ENCODE measurements around the gene SPATA31D3. TPM values are rescaled to one million over a fixed set of nuclear protein-coding genes. Genes with fewer than 3 reads are reported as not detected.

The SPATA31D3 gene
- total RNA-seq, 1 donor from 2014 or later = not detected

DNA sequence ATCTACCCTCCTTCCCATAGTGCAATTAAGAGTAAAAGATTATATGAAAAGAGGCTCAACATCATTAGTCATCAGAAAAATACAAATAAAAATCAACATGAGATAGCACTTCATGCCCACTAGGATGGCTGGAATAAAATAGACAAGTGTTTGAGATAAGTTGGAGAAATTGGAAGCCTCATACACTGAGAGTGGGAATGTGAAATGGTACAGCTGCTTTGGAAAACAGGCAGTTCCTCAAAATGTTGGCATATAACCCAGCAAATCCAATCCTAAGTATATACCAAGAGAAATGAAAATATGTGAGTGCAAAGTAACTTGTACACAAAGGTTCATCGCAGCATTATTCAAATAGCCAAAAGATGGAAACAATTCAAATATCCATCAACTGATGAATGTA is 9.8 kb downstream of the SPATA31D3 start:
- H3K9me3 Mint-ChIP-seq = peaks cover 38% of the 10 kb centered on the region
- no peak for DNase-seq (ENCODE audit: low spot score in 2 of 2, unreplicated experiment in 2 of 2)
- TF ChIP-seq, protein P1, sequence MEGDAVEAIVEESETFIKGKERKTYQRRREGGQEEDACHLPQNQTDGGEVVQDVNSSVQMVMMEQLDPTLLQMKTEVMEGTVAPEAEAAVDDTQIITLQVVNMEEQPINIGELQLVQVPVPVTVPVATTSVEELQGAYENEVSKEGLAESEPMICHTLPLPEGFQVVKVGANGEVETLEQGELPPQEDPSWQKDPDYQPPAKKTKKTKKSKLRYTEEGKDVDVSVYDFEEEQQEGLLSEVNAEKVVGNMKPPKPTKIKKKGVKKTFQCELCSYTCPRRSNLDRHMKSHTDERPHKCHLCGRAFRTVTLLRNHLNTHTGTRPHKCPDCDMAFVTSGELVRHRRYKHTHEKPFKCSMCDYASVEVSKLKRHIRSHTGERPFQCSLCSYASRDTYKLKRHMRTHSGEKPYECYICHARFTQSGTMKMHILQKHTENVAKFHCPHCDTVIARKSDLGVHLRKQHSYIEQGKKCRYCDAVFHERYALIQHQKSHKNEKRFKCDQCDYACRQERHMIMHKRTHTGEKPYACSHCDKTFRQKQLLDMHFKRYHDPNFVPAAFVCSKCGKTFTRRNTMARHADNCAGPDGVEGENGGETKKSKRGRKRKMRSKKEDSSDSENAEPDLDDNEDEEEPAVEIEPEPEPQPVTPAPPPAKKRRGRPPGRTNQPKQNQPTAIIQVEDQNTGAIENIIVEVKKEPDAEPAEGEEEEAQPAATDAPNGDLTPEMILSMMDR (IDR thresholded peaks at IDR 0.05; ENCODE audit: unreplicated experiment) = no peak
- no peak overlapping the region for H3K4me3 Mint-ChIP-seq
- no peaks in the 10 kb centered on the region for H3K4me1 Mint-ChIP-seq
- H3K27ac Mint-ChIP-seq = no peak overlapping the region
- peaks cover 8% of the 10 kb centered on the region for H3K27me3 Mint-ChIP-seq (ENCODE audit: low read depth)
- peaks cover 12% of the 10 kb centered on the region for H3K36me3 Mint-ChIP-seq

DNA sequence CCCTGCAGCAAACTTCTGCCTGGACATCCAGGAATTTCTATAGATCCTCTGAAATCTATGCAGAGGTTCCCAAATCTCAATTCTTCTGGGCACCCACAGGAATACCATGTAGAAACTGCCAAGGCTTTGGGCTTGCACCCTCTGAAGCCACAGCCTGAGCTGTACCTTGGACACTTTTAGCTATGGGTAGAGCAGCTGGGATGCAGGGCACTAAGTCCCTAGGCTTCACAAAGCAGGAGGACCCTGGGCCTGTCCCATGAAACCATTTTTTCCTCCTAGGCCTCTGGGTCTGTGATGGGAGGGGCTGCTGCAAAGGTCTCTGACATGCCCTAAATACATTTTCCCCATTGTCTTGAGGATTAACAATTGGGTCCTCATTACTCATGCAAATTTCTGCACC is 12.3 kb downstream of the SPATA31D3 start:
- no peak overlapping the region for H3K4me3 Mint-ChIP-seq
- no peaks in the 10 kb centered on the region for H3K27me3 Mint-ChIP-seq (ENCODE audit: low read depth)
- H3K4me1 Mint-ChIP-seq = no peaks in the 10 kb centered on the region
- TF ChIP-seq, protein P1 (IDR thresholded peaks at IDR 0.05; ENCODE audit: unreplicated experiment) = no peak
- no peak for DNase-seq (ENCODE audit: low spot score in 2 of 2, unreplicated experiment in 2 of 2)
- H3K9me3 Mint-ChIP-seq = peaks cover 38% of the 10 kb centered on the region
- no peak overlapping the region for H3K27ac Mint-ChIP-seq
- H3K36me3 Mint-ChIP-seq = peaks cover 12% of the 10 kb centered on the region

DNA sequence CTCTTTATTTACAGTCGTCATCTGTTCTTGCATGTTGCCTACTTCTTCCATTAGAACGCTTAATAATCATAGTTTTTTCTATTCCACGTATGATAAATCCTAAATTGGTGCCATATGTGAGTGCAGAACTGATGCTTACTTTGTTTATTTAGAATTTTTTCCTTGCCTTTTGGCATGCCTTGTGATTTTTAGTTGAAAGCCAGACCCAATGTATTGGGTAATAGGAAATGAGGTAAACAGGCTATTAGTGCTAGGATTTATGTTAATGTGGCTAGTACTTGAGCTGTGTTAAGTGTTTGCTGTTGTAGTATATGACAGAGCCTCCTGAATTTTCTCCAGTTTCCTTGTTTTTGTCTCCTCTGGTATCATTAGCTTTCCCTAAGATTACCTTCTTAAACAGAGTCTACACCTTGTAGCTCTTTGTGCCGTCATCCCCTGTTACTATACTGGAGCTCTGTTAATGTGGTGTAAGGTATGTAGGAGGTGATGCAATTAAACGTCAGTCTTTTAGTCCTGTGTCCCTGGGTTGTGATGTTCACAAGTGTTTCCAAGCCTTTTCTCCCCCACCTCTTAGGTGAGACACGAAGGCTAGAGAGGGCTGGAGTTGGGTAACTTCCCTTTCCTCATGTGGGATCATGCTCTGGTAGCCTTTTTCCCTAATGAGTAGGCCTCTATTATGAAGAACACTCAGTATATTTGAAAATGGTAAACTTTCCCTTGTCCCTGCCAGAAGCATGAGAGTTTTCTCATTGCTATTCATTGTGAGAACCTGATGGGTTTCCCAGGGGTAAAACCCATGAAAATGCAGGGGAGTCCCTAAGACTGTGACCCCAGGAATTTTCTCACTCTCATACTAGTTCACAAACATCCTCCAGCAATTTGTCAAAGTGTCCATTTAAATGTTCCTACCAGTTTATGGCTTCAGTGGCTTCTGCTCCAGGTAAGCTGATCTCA is 21.2 kb downstream of the SPATA31D3 start:
- H3K9me3 Mint-ChIP-seq = peaks cover 22% of the 10 kb centered on the region
- H3K4me3 Mint-ChIP-seq = no peak overlapping the region
- H3K27me3 Mint-ChIP-seq (ENCODE audit: low read depth) = no peaks in the 10 kb centered on the region
- H3K4me1 Mint-ChIP-seq = no peaks in the 10 kb centered on the region
- DNase-seq (ENCODE audit: low spot score in 2 of 2, unreplicated experiment in 2 of 2) = no peak
- TF ChIP-seq, protein P1 (IDR thresholded peaks at IDR 0.05; ENCODE audit: unreplicated experiment) = no peak
- no peaks in the 10 kb centered on the region for H3K36me3 Mint-ChIP-seq
- H3K27ac Mint-ChIP-seq = no peak overlapping the region

DNA sequence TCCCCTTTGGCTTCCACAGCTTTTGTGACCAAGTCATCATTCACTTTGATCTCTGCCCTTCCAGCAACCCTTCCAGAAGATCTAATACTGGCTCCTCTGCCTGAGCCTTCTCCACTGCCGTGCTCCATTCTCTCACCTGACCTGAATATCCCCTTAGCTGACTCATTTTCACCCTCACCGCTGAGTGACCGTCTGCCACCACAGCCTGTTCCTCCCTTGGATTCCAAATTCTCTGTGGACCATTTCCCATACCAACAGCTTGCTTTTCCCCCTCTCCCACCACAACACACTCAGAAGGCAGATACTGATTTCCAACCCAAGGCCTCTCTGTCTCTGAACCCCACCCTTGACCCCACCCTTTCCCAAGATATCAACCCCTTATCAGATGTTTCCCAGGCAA is 24.7 kb downstream of the SPATA31D3 start:
- H3K27ac Mint-ChIP-seq = no peak overlapping the region
- peaks cover 33% of the 10 kb centered on the region for H3K9me3 Mint-ChIP-seq
- H3K4me1 Mint-ChIP-seq = no peaks in the 10 kb centered on the region
- H3K36me3 Mint-ChIP-seq = no peaks in the 10 kb centered on the region
- no peaks in the 10 kb centered on the region for H3K27me3 Mint-ChIP-seq (ENCODE audit: low read depth)
- DNase-seq (ENCODE audit: low spot score in 2 of 2, unreplicated experiment in 2 of 2) = no peak
- TF ChIP-seq, protein P1 (IDR thresholded peaks at IDR 0.05; ENCODE audit: unreplicated experiment) = no peak
- no peak overlapping the region for H3K4me3 Mint-ChIP-seq

DNA sequence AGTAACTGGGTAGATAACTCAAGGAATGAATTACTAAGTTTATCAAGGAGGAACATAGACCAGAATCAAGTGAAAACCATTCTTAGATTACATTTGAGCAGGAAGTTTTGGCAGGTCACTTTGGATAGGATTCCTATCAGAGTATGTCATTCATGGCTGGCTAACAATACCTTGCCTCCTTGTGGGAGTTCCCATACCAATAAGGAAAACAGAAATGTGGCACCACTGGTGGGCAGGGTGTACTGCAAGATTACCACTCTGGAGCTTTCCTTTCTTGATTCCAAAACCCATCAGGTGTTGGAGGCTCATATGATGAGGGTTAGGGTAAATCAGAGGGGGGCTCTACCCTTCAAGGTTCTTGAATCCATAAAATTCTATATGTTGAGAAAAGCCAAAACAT is 26.7 kb downstream of the SPATA31D3 start:
- Mint-ChIP-seq H3K27ac (no peak overlapping the region), H3K36me3 (no peaks in the 10 kb centered on the region), H3K9me3 (peaks cover 45% of the 10 kb centered on the region), H3K4me3 (no peak overlapping the region), H3K4me1 (no peaks in the 10 kb centered on the region), H3K27me3 (ENCODE audit: low read depth) (no peaks in the 10 kb centered on the region)
- DNase-seq (ENCODE audit: low spot score in 2 of 2, unreplicated experiment in 2 of 2) = no peak
- TF ChIP-seq, protein P1 (IDR thresholded peaks at IDR 0.05; ENCODE audit: unreplicated experiment) = no peak

Data from mesothelial cell of epicardium (in vitro differentiated cells).